Measurements from ENCODE around the gene ZNF117. TPM values are rescaled to one million over a fixed set of nuclear protein-coding genes. Genes with fewer than 3 reads are reported as not detected.

Gene ZNF117
- total and polyA plus RNA-seq, 2 donors (not counting 1 experiment from before 2014, with no cell fraction given), result 2.8 to 6.3 TPM

GRCh38 chr7:64997927-64998391, 7.1 kb upstream of the ZNF117 start:
- Histone ChIP-seq H3K4me2 (ENCODE audit: extremely low read depth, insufficient read depth, low read length) (no peak overlapping the region), H3K4me3 (replicated peaks in 1 of 4; ENCODE audit: control extremely low read depth in 1 of 4, insufficient read depth in 1 of 4, low read depth in 3 of 4, low read length in 4 of 4) (no peak overlapping the region), H3K79me2 (ENCODE audit: control insufficient read depth, insufficient read depth, low read length) (no peaks in the 10 kb centered on the region), H2AFZ (ENCODE audit: low read length) (no peak overlapping the region), H3K27ac (ENCODE audit: insufficient read depth, low read length) (no peak overlapping the region), H3K36me3 (ENCODE audit: control insufficient read depth, insufficient read depth, low read length) (no peaks in the 10 kb centered on the region), H3K4me1 (ENCODE audit: control insufficient read depth, extremely low read depth, insufficient read depth, low read length) (no peaks in the 10 kb centered on the region), H3K9ac (ENCODE audit: insufficient read depth, low read length) (no peak overlapping the region), H3K27me3 (ENCODE audit: control insufficient read depth, insufficient read depth, low read length) (no peaks in the 10 kb centered on the region), H3K9me3 (ENCODE audit: control insufficient read depth, insufficient read depth, low read depth, low read length) (no peaks in the 10 kb centered on the region), H4K20me1 (ENCODE audit: control insufficient read depth, extremely low read depth, insufficient read depth, low read length) (no peaks in the 10 kb centered on the region)
- TF ChIP-seq EZH2 (IDR thresholded peaks at IDR 0.05; ENCODE audit: low read length, missing control alignments), result no peak
- no peak for TF ChIP-seq CTCF (conservative IDR thresholded peaks at IDR 0.05 in 1 of 2, IDR thresholded peaks at IDR 0.05 in 1 of 2; ENCODE audit: low read depth in 1 of 2, low read length in 2 of 2)
- DNase-seq (ENCODE audit: low read depth in 2 of 2), result peak; percentile 26 to 83

GRCh38 chr7:64997164-64997908, 6.5 kb upstream of the ZNF117 start:
- no peak for DNase-seq (ENCODE audit: low read depth in 2 of 2)
- Histone ChIP-seq H3K27me3 (ENCODE audit: control insufficient read depth, insufficient read depth, low read length) (no peaks in the 10 kb centered on the region), H2AFZ (ENCODE audit: low read length) (no peak overlapping the region), H3K27ac (ENCODE audit: insufficient read depth, low read length) (no peak overlapping the region), H4K20me1 (ENCODE audit: control insufficient read depth, extremely low read depth, insufficient read depth, low read length) (no peaks in the 10 kb centered on the region), H3K9me3 (ENCODE audit: control insufficient read depth, insufficient read depth, low read depth, low read length) (no peaks in the 10 kb centered on the region), H3K36me3 (ENCODE audit: control insufficient read depth, insufficient read depth, low read length) (no peaks in the 10 kb centered on the region), H3K9ac (ENCODE audit: insufficient read depth, low read length) (no peak overlapping the region), H3K4me2 (ENCODE audit: extremely low read depth, insufficient read depth, low read length) (no peak overlapping the region), H3K4me3 (replicated peaks in 1 of 4; ENCODE audit: control extremely low read depth in 1 of 4, insufficient read depth in 1 of 4, low read depth in 3 of 4, low read length in 4 of 4) (no peak overlapping the region), H3K79me2 (ENCODE audit: control insufficient read depth, insufficient read depth, low read length) (no peaks in the 10 kb centered on the region), H3K4me1 (ENCODE audit: control insufficient read depth, extremely low read depth, insufficient read depth, low read length) (no peaks in the 10 kb centered on the region)
- TF ChIP-seq EZH2 (IDR thresholded peaks at IDR 0.05; ENCODE audit: low read length, missing control alignments) (no peak), CTCF (conservative IDR thresholded peaks at IDR 0.05 in 1 of 2, IDR thresholded peaks at IDR 0.05 in 1 of 2; ENCODE audit: low read depth in 1 of 2, low read length in 2 of 2) (no peak)

GRCh38 chr7:64996305-64996704, 5.5 kb upstream of the ZNF117 start:
- DNase-seq (ENCODE audit: low read depth in 2 of 2), result no peak
- no peaks in the 10 kb centered on the region for H3K27me3 ChIP-seq (ENCODE audit: control insufficient read depth, insufficient read depth, low read length)
- H3K4me2 ChIP-seq (ENCODE audit: extremely low read depth, insufficient read depth, low read length), result no peak overlapping the region
- no peaks in the 10 kb centered on the region for H3K36me3 ChIP-seq (ENCODE audit: control insufficient read depth, insufficient read depth, low read length)
- H3K9me3 ChIP-seq (ENCODE audit: control insufficient read depth, insufficient read depth, low read depth, low read length), result no peaks in the 10 kb centered on the region
- no peak for TF ChIP-seq EZH2 (IDR thresholded peaks at IDR 0.05; ENCODE audit: low read length, missing control alignments)
- no peak for TF ChIP-seq CTCF (conservative IDR thresholded peaks at IDR 0.05 in 1 of 2, IDR thresholded peaks at IDR 0.05 in 1 of 2; ENCODE audit: low read depth in 1 of 2, low read length in 2 of 2)
- H3K27ac ChIP-seq (ENCODE audit: insufficient read depth, low read length), result no peak overlapping the region
- H3K9ac ChIP-seq (ENCODE audit: insufficient read depth, low read length), result no peak overlapping the region
- no peak overlapping the region for H3K4me3 ChIP-seq (replicated peaks in 1 of 4; ENCODE audit: control extremely low read depth in 1 of 4, insufficient read depth in 1 of 4, low read depth in 3 of 4, low read length in 4 of 4)
- H3K79me2 ChIP-seq (ENCODE audit: control insufficient read depth, insufficient read depth, low read length), result no peaks in the 10 kb centered on the region
- no peaks in the 10 kb centered on the region for H4K20me1 ChIP-seq (ENCODE audit: control insufficient read depth, extremely low read depth, insufficient read depth, low read length)
- H2AFZ ChIP-seq (ENCODE audit: low read length), result no peak overlapping the region
- no peaks in the 10 kb centered on the region for H3K4me1 ChIP-seq (ENCODE audit: control insufficient read depth, extremely low read depth, insufficient read depth, low read length)
